WERI-Rb-1 (cell line): ENCODE measurements around the gene ATP1B3.

ENCODE experiments used
- DNase-seq: peaks from one replicate; pipeline ENCODE4 v3.0.0-alpha.2; 2020
- H3K27ac ChIP-seq: fragments of 250-450 bp; sonication (Bioruptor Pico); 2 replicates; pipeline ENCODE4 v1.5.1; 2020; ENCODE audit warnings: mild to moderate bottlenecking, moderate library complexity
- H3K27me3 ChIP-seq: fragments of 250-450 bp; sonication (Bioruptor Pico); 2 replicates; pipeline ENCODE4 v1.5.1; 2021; ENCODE audit warnings: mild to moderate bottlenecking, low read depth, moderate library complexity; ENCODE audit not compliant: insufficient read depth, severe bottlenecking
- H3K36me3 ChIP-seq: fragments of 250-450 bp; sonication (Bioruptor Pico); 2 replicates; pipeline ENCODE4 v1.5.1; 2020; ENCODE audit warnings: mild to moderate bottlenecking, moderate library complexity
- H3K4me3 ChIP-seq: 2 replicates; pipeline ENCODE4 v1.5.1; 2011; ENCODE audit warnings: low read depth, mild to moderate bottlenecking, control low read depth, low read length
- H3K9me3 ChIP-seq: fragments of 250-450 bp; sonication (Bioruptor Pico); 2 replicates; pipeline ENCODE4 v1.5.1; 2021; ENCODE audit warnings: mild to moderate bottlenecking, moderate library complexity; ENCODE audit not compliant: severe bottlenecking
- CTCF ChIP-seq: IDR thresholded peaks from 2 replicates; pipeline ENCODE4 v1.5.1; 2011; ENCODE audit warnings: low read depth, mild to moderate bottlenecking, control low read depth, inconsistent platforms, low read length

ATP1B3 gene

GRCh38 chr3:141876381-141876890 is at the start of gene ATP1B3:
Gene ATP1B3, plus strand, starts transcription at chr3:141876643. Its CDS starts 159 bp downstream, at chr3:141876802.
- peaks cover 3% of the 10 kb centered on the region for H3K36me3 ChIP-seq
- no peak for TF ChIP-seq CTCF
- peak within 1 kb of the TSS; percentile 94 for H3K27ac ChIP-seq
- no peaks in the 10 kb centered on the region for H3K27me3 ChIP-seq
- peak within 1 kb of the TSS; percentile 92 for H3K4me3 ChIP-seq
- peak; percentile 76 for DNase-seq
- H3K9me3 ChIP-seq: no peaks in the 10 kb centered on the region

GRCh38 chr3:141828487-141828886 is 48.0 kb upstream of the ATP1B3 start:
- TF ChIP-seq CTCF: no peak
- H3K9me3 ChIP-seq: no peaks in the 10 kb centered on the region
- H3K4me3 ChIP-seq: no peak overlapping the region
- no peak for DNase-seq
- H3K36me3 ChIP-seq: no peaks in the 10 kb centered on the region
- no peak overlapping the region for H3K27ac ChIP-seq
- H3K27me3 ChIP-seq: no peaks in the 10 kb centered on the region

GRCh38 chr3:141828890-141829289 is 47.6 kb upstream of the ATP1B3 start:
- Histone ChIP-seq H3K36me3 (no peaks in the 10 kb centered on the region), H3K9me3 (no peaks in the 10 kb centered on the region), H3K27ac (no peak overlapping the region), H3K4me3 (no peak overlapping the region), H3K27me3 (no peaks in the 10 kb centered on the region)
- TF ChIP-seq CTCF: no peak
- DNase-seq: peak; percentile 53

- H3K4me3 ChIP-seq: no peak overlapping the region
- no peak for DNase-seq
- H3K27me3 ChIP-seq: no peaks in the 10 kb centered on the region
- H3K36me3 ChIP-seq: no peaks in the 10 kb centered on the region
- no peak for TF ChIP-seq CTCF
- H3K27ac ChIP-seq: no peak overlapping the region
- H3K9me3 ChIP-seq: no peaks in the 10 kb centered on the region
Observed at GRCh38 chr3:141830508-141830907, 45.9 kb upstream of the ATP1B3 start.

GRCh38 chr3:141834292-141834691 is 42.2 kb upstream of the ATP1B3 start:
- H3K27me3 ChIP-seq: no peaks in the 10 kb centered on the region
- H3K4me3 ChIP-seq: no peak overlapping the region
- DNase-seq: no peak
- no peak overlapping the region for H3K27ac ChIP-seq
- no peaks in the 10 kb centered on the region for H3K36me3 ChIP-seq
- no peaks in the 10 kb centered on the region for H3K9me3 ChIP-seq
- TF ChIP-seq CTCF: no peak

- Histone ChIP-seq H3K27me3 (no peaks in the 10 kb centered on the region), H3K4me3 (no peak overlapping the region), H3K27ac (no peak overlapping the region), H3K36me3 (no peaks in the 10 kb centered on the region), H3K9me3 (no peaks in the 10 kb centered on the region)
- no peak for TF ChIP-seq CTCF
- DNase-seq: no peak
Observed at GRCh38 chr3:141835557-141836229, 40.8 kb upstream of the ATP1B3 start.
